HL-60/S4 treated with phorbol 12-myristate 13-acetate at 8.2 ng/mL for 4 days and 3 days (cell line): ENCODE results near the gene SCYL3.

ENCODE experiments used
- in situ Hi-C: fragments of 300-500 bp; cut with MboI; formaldehyde crosslinking; loops from 2 replicates; pipeline ENCODE4 v1.15.0; 2022; ENCODE audit warnings: low sequenced_read_pairs

The SCYL3 gene

GRCh38 chr1:169821500-169821899 is 72.2 kb downstream of the SCYL3 start:
- in situ Hi-C loops = loop anchor here (25.0 kb wide), 1 partner anchor 259 kb away; no protein-coding TSS in a partner anchor

GRCh38 chr1:169816617-169817016 is 77.1 kb downstream of the SCYL3 start:
- in situ Hi-C loops = loop anchor here (25.0 kb wide), 1 partner anchor 254 kb away; no protein-coding TSS in a partner anchor

- in situ Hi-C loops = loop anchor here (25.0 kb wide), 1 partner anchor 252 kb away; no protein-coding TSS in a partner anchor
These were observed 79.4 kb downstream of the SCYL3 start for GRCh38 chr1:169814265-169814664.

GRCh38 chr1:169812131-169812530 is 81.6 kb downstream of the SCYL3 start:
- in situ Hi-C loops = loop anchor here (25.0 kb wide), 1 partner anchor 250 kb away; no protein-coding TSS in a partner anchor

GRCh38 chr1:169811418-169812035 is 82.2 kb downstream of the SCYL3 start:
- in situ Hi-C loops = loop anchor here (25.0 kb wide), 1 partner anchor 249 kb away; no protein-coding TSS in a partner anchor

- in situ Hi-C loops = loop anchor here (25.0 kb wide), 1 partner anchor 247 kb away; no protein-coding TSS in a partner anchor
These were observed 84.2 kb downstream of the SCYL3 start for GRCh38 chr1:169809370-169810095.

GRCh38 chr1:169804941-169805340 is 88.8 kb downstream of the SCYL3 start:
- in situ Hi-C loops = loop anchor here (25.0 kb wide), 1 partner anchor 243 kb away; no protein-coding TSS in a partner anchor

- in situ Hi-C loops = loop anchor here (25.0 kb wide), 1 partner anchor 241 kb away; no protein-coding TSS in a partner anchor
These were observed 90.8 kb downstream of the SCYL3 start for GRCh38 chr1:169802888-169803287.
